Fibroblast of villous mesenchyme (primary cell): Measurements from ENCODE around the gene CKB. TPM values are rescaled to one million over a fixed set of nuclear protein-coding genes. Genes with fewer than 3 reads are reported as not detected.
"Not testable (repeated sequence)": the region's sequence is repeated elsewhere in the genome, so short reads cannot be mapped to it uniquely, and the experiment has no call there.

ENCODE experiments used
- DNase-seq: peaks from one replicate; pipeline ENCODE4 v3.0.0-alpha.2; 2010; ENCODE audit warnings: low read depth
- H3K4me3 ChIP-seq: 2 replicates; pipeline ENCODE4 v1.5.1; 2011; ENCODE audit warnings: low read depth, mild to moderate bottlenecking, low read length
- CTCF ChIP-seq: IDR thresholded peaks from 2 replicates; pipeline ENCODE4 v1.5.1; 2012; ENCODE audit warnings: low read depth, mild to moderate bottlenecking, low read length; ENCODE audit not compliant: insufficient read depth
- total RNA-seq: library from RNA; depleted of rRNA; stranded (reverse); fragments of >200 nt; gene quantifications from 2 replicates; pipeline ENCODE4 v1.2.3, GENCODE V29; 2012

The CKB gene
- total RNA-seq, 1 donor: 17.7 TPM

- H3K4me3 ChIP-seq: no peak overlapping the region
- peak; percentile 89 for TF ChIP-seq CTCF
- no peak for DNase-seq
Observed at GRCh38 chr14:103518422-103519042, 4.1 kb downstream of the CKB start.

- no peak for DNase-seq
- TF ChIP-seq CTCF: no peak
Observed at GRCh38 chr14:103517721-103518421, 4.8 kb downstream of the CKB start.

GRCh38 chr14:103517174-103517566 is 5.5 kb downstream of the CKB start:
- no peak for DNase-seq
- H3K4me3 ChIP-seq: no peak overlapping the region
- no peak for TF ChIP-seq CTCF

More at GRCh38 chr14:103517721-103518421, 4.8 kb downstream of the CKB start:
- no peak overlapping the region for H3K4me3 ChIP-seq

GRCh38 chr14:103516426-103517173 is 6.0 kb downstream of the CKB start:
- DNase-seq: no peak
- H3K4me3 ChIP-seq: no peak overlapping the region
- TF ChIP-seq CTCF: no peak

GRCh38 chr14:103514596-103515421 is 7.8 kb downstream of the CKB start:
- no peak for DNase-seq
- no peak overlapping the region for H3K4me3 ChIP-seq
- no peak for TF ChIP-seq CTCF

GRCh38 chr14:103512701-103513611 is 9.7 kb downstream of the CKB start:
- DNase-seq: no peak
- H3K4me3 ChIP-seq: no peak overlapping the region

GRCh38 chr14:103512180-103512579 is 10.4 kb downstream of the CKB start:
- H3K4me3 ChIP-seq, DNase-seq: not testable (repeated sequence)

More at GRCh38 chr14:103512701-103513611, 9.7 kb downstream of the CKB start:
- no peak for TF ChIP-seq CTCF
